ENCODE data around the gene ZNF540.
"Not testable (repeated sequence)": the region's sequence is repeated elsewhere in the genome, so short reads cannot be mapped to it uniquely, and the experiment has no call there.

ZNF540 gene

DNA sequence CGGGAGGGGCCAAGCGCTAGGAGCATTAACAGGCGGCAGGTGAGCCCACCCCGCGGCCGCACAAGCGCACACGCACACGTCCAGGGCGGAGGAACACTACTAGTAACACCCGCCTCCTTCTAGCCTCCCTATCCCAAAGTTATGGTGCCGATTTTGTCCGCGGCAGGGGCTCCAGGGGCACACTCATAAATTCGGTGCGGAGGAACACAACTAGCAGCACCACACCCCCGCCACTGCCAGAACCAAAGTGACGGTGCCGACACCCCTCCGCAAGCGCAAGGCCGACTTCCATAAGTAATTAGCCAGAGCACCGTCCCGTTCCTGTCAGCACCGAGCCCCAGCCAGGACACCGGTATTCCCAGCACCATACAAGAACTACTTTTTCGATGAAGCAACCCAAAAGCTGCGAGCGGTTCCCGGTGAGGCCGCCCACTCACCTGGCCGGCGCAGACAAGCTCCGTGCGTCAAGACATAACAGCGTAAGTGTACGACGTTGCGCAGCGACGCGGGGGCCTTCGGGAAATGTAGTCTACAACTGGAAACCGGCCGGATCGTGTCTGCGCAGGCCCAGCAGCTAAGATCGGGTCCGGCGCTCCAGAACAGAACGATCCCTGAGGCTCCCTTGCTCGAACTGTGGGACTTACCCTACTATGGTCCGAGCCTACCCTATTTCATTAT lies at the start of gene ZNF540, which contains the start of gene ZNF571:
ZNF540 (plus strand) TSS at position 573 of the 678 bp plus-strand sequence. CDS start 3,572 bp downstream, outside the sequence.
ZNF571 (minus strand) TSS at position 489 of the 678 bp plus-strand sequence. CDS start 8,116 bp downstream, outside the sequence.
- peak; percentile 93 for DNase-seq

DNA sequence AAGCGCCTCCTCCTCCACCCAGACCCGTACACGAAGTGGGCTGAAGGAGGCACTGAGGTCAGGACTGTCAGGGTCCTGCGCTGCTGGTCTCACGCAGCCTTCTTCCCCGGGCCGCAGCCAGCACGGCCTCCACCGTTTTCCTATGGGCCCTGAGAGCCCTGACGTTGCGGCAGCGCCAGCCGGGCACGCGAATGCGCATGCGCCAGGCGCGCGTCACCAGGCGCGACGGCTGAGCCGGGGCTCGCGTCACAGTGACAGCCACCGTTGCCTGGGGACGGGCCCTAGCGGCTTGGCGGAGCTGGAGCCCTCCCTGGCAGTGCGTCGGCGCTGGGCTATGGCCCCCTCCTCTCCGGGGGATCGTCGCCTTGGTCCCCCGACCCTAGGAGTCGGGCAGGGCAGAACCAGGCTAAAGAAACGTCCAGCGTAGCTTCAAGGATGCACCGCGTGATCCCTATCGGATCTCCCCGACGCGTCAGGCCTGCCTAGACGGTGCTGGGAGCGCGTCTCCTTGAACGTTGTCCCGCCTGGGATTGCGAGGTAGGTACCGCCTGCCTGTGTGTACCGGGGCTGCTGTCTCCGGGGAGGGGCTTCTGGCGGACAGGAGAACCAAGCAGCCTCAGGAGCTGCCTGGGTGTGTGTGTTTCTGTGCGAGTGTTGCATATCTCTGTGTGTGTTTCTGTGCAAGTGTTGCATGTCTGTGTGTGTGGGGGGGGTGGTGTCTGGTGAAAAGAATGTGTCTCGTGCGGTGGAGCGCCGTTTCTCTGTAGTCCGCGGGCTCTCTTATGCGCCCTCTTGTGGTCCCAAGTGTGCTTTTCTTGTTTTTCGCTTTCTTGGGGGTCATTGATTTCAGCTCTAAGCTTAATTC lies 43.3 kb upstream of the ZNF540 start:
- no peak for DNase-seq

DNA sequence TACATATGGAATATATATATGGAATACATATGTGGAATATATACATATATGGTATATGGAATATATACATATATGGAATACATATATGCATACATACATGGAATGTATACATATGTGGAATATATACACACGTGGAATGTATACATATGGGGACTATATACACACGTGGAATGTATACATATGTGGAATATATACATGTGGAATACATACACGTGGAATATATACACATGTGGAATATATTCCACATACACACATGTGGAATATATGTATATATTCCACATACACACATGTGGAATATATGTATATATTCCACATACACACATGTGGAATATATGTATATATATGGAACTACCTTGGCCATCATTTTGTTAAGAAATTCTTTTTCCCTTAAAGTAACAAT lies 31.2 kb upstream of the ZNF540 start:
- no peak for DNase-seq

DNA sequence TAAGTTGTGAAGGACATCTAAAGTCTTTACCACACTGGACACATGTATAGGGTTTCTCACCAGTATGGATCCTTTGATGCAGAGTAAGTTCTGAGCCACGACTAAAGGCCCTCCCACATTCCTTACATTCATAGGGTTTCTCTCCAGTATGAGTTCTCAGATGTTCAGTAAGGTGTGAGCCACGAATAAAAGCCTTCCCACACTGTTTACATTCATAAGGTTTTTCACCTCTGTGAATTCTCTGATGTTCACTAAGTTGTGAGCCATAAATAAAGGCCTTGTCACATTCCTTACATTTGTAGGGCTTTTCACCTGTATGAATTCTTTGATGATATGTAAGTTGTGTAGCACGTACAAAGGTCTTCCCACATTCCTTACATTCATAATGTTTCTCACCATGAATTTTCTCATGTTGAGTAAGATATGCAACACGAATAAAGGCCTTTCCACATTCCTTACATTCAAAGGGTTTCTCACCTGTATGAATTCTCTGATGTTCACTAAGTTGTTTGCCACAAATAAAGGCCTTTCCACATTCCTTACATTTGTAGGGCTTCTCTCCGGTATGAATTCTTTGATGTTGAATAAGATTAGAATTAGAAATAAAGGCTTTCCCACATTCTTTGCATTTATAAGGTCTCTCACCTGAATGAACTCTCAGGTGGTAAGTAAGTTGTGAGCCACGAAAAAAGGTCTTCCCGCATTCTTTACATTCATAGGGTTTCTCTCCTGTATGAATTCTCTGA lies 29.9 kb upstream of the ZNF540 start:
- DNase-seq = no peak

DNA sequence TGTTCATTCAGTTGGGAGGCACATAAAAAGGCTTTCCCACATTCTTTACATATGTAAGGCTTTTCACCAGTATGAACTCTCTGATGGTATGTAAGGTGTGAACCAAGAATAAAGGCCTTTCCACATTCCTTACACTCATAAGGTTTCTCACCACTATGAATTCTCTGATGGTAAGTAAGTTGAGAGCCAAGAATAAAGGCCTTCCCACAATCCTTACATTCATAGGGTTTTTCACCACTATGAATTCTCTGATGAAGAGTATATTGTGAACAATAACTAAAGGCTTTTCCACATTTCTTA lies 29.4 kb upstream of the ZNF540 start:
- DNase-seq = no peak

DNA sequence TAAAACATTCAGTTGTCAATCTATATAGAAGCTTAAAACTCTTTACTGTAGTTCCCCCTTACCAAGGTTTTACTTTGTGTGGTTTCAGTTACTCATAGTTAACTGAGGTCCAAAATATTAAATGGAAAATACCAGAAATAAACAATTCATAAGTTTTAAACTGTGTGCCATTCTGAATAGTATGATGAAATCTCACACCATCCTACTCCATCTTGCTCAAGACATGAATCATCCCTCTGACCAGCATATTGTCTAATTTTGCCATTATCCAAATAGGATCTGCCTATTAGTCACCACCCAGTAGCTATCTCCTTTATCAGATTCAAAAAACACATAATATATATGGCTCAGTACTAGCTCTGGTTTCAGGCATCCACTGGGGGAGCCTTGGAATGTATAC lies 22.5 kb upstream of the ZNF540 start:
- DNase-seq = no peak

DNA sequence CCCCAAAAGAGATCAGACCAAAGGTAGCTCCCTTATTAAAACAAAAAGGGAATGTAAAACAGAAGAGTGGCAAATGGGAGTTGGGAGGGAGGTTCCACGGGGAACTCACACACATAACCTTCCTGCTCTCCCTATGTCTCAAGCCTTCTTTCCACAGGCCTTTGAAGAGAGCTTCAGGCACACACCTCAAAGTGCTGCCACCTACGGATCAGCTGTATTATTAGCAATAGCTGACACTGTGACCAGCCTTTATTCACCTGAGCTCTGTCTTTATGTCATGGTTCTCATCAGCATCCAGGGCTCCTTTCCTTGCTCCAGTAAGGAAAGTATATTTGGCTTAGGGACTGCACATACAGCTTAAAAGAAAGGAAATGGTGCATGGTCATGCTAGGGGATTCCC lies 11.3 kb upstream of the ZNF540 start:
- no peak for DNase-seq

DNA sequence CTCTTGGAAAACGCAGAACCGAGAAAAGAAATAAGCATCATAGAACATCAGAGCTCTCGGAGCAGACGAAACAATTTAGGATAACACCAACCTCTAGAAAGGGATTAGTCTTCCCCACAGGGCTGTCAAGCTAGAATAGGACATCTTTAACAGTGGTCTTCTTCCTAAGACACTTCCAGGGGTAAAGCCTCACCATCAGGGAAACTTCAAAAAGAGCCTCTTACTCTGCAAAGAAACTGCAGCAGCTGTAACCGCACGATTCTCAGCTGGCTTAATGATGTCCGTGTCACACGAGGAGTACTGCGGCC lies 726 bp upstream of the ZNF540 start:
- no peak for DNase-seq

DNA sequence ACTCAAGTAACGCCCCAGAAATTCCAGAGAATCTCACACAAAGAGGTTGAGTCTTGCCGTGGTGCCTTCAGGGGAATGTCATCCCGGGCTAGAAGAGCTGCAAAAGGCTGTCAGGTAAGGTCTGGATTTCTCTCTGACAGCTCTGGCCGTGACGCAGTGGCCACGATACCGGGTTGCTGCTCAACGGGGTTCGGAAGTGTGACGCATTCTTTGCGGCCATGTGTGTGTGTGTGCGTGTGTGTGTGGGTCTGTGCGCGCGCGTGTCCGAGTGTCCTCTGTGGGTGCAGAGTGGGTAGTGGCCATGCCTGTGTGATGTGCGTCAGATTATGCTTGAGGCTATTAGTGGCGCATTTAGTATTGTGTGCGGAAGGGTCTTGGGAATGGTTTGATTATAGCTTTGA lies 306 bp downstream of the ZNF540 start:
- peak; percentile 53 for DNase-seq

DNA sequence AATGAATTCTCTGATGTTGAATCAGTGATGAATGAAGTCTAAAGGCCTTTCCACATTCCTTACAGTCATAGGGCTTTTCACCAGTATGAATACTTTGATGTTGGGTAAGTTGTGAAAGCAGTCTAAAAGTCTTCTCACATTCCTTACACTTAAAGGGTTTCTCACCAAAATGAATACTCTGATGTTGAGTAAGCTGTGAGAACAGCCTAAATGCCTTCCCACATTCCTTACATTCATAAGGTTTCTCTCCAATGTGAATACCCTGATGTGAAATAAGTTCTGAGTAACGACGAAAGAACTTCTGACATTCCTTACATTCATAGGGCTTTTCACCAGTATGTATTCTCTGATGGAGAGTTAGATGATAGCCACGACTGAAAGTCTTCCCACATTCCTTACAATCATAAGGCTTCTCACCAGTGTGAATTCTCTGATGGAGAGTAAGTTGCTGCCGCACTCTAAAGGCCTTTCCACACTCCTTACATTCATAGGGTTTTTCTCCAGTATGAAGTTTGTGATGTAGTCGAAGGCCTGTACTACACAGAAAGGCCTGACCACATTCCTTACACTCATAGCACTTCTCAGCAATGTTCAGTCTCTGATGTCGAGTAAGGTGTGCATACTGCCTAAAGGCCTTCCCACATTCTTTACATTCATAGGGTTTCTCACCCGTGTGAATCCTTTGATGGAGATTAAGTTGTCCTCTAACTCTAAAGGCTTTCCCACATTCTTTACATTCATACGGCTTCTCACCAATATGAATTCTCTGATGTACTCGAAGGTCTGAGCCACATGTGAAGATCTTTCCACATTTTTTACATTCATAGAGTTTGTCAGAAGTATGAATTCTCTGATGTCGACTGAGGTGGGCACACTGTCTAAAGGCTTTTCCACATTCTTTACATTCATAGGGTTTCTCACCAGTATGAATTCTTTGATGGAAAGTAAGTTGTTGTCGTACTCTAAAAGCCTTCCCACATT lies 40.7 kb downstream of the ZNF540 start:
- DNase-seq = no peak

DNA sequence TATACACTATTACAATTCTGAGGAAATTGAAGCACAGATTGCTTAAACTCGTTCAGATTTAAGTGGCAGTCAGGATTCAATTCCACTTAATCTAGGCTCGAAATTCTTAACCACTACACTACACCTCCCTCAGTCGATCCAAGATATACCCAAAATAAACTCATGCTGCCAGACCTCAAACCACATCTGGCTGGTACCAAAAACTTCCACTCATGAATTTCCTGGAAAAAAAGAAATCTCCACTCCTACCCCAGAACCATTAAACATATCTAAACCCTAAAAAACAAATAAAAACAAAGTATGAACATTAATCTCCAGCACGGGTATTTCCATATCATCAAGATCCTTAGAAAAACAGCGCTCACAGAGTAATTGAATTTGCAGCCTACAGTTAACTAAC lies 59.4 kb downstream of the ZNF540 start:
- DNase-seq = no peak

DNA sequence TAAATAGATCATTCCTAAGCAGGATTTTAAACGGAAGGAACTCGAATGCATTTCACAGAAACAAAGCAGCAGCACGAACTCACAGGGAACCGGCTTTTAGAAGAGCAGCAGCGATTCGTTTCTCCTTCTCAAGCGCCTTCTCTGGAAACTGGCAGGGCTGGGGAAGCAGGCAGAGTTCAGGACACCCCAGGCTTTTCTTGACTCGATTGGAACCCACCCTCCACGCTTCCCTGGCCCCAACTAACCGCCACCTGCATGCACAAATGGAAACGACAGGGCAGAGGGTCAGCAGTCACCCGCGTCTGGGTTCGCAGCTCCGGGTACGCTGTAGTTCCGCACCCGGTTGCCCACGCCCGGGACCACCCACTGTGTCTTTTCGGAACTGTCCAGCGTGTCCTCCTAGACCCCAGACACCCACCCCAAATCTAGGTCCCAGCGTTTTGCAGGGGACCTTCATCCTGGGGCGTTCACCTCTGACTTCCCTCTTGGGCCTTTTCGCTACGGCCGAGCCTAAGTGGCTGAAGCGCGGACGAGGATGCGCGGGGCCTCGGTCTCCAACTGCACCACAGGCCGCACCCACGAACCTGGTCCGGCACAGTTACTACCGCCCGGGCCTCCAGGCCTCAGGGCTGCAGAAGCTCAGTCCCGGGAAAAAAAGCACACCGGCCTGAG lies 60.1 kb downstream of the ZNF540 start:
- DNase-seq = peak; percentile 21

DNA sequence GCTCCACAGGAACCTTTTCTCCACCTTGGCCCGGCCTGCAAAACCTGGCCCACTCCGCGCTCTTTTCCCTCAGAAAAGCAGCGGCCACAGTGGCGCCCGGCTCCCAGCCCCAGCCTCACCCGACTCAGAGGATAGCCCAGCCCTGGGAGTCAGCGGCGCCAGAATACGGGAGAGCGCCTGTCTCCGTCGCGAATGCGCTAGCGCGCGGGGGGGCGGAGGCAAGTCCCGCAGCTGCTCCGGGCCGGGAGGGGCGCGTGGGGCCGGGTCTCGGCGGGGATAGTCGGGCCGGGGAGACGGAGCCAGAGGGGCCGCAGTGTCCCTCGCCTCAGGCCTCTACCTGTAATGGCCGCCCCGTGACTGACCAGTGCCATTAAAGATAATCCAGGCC lies 60.6 kb downstream of the ZNF540 start, which contains the start of gene ZFP30:
ZFP30 (minus strand) TSS at position 165 of the 388 bp plus-strand sequence. CDS start 7,643 bp downstream, outside the sequence.
- DNase-seq = peak; percentile 70

DNA sequence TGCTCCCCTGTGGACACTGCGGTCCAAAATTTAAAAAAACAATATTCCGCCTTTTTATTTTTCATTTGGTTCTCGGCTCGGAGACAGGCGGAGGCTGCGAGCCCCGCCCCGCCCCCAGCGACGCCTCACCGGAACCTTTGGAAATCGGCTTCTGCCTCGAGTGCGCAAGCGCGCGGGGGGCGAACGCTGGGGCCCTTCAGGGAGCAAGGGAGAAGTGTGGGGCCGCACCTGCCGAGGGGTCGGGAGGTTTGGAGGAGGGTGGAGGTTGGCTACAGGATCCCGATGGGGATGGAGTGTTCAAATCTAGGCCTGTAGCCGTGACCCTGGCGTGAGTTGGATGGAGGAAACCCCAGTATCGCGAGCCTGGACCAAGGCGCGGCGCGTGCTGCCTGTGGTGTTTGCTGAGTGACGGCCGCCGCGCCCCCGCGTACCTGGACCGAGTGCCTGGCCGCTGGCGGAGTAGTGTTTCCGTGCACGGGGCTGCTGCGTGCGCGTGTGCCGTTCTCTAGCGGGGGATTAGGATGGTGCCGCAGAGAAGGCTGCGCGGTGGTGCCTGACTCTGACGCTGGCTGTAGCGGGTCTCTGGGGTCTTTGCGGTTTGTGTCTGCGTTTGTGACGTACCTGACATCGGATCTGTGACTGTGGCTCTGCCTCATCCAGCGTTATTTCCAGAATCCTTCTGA lies 61.2 kb downstream of the ZNF540 start:
- peak; percentile 83 for DNase-seq

DNA sequence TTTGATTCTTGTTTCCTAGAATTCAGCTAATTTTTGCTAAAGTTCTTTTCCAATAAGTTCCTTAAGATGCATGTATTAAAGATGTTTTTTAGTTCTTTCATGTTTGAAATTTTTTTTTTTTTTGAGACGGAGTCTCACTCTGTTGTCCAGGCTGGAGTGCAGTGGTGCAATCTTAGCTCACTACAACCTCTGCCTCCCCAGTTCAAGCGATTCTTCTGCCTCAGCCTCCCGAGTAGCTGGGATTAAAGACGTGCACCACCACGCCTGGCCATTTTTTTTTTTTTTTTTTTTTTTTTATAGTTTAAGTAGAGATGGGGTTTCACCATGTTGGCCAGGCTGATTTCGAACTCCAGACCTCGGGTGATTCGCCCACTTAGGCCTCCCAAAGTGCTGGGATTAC lies 62.5 kb downstream of the ZNF540 start:
- DNase-seq = not testable (repeated sequence)
